Prostate gland (tissue), 2 donors: ENCODE results near the gene ATP6V1E1. TPM values are rescaled to one million over a fixed set of nuclear protein-coding genes. Genes with fewer than 3 reads are reported as not detected.

Source experiments
- DNase-seq: peaks from one replicate; pipeline ENCODE4 v3.0.0-alpha.2; 2019; ENCODE audit warnings: low spot score
- H3K27ac ChIP-seq, 2 donors: fragments of 200-600 bp; sonication (generic); 2 replicates each; pipeline ENCODE4 v1.5.1; 2017 to 2019
- H3K27me3 ChIP-seq: fragments of 200-600 bp; sonication (generic); replicated peaks from 2 replicates; pipeline ENCODE4 v1.5.1; 2019; ENCODE audit not compliant: insufficient read depth
- H3K36me3 ChIP-seq, 2 donors: fragments of 200-600 bp; sonication (generic); 1 replicate in 1 of 2; 2 replicates in 1 of 2; pipeline versions ENCODE4 v1.5.1 to v1.8.1; 2017 to 2019
- H3K4me1 ChIP-seq: fragments of 200-600 bp; sonication (generic); replicated peaks from 2 replicates; pipeline ENCODE4 v1.5.1; 2019
- H3K4me3 ChIP-seq, 2 donors: fragments of 200-600 bp; sonication (generic); 2 replicates each; pipeline ENCODE4 v1.5.1; 2017 to 2019
- H3K9me3 ChIP-seq: fragments of 200-600 bp; sonication (generic); 2 replicates; pipeline ENCODE4 v1.5.1; 2017
- POLR2A ChIP-seq: fragments of 450-650 bp; IDR thresholded peaks from one replicate; pipeline ENCODE4 v1.6.1; 2016; ENCODE audit warnings: antibody characterized with exemption, mild to moderate bottlenecking
- POLR2AphosphoS5 ChIP-seq: sonication (generic); formaldehyde crosslinking; IDR thresholded peaks from one replicate; pipeline ENCODE4 v1.6.1; 2017; ENCODE audit warnings: antibody characterized with exemption
- WGBS: methylation state at CpG from one replicate; pipeline ENCODE4 v1.1.5; 2018; 5-methylcytosine and 5-hydroxymethylcytosine counted together
- intact Hi-C: fragments of 100-400 bp; cut with DNase I; formaldehyde crosslinking; loops from one replicate; pipeline ENCODE4 v1.14.2; 2022
- total RNA-seq, 2 donors: library from RNA; depleted of rRNA; stranded (reverse); fragments of >200 nt; gene quantifications; one replicate each; pipeline ENCODE4 v1.1.0, GENCODE V29; 2016
- TF ChIP-seq, protein P1 (sequence below), 4 experiments: fragments of 200-600 bp in 2 of 4; fragments of 450-650 bp in 2 of 4; sonication (generic) in 2 of 4; IDR thresholded peaks; 1 replicate in 3 of 4; 2 replicates in 1 of 4; pipeline ENCODE4 v1.5.1; 2016 to 2019; ENCODE audit warnings: antibody characterized with exemption in 4 of 4, mild to moderate bottlenecking in 2 of 4, moderate library complexity in 2 of 4

Gene ATP6V1E1
- total RNA-seq, 2 donors from 2014 or later: 101 to 150 TPM

- TF ChIP-seq POLR2AphosphoS5: no peak
- TF ChIP-seq, protein P1, sequence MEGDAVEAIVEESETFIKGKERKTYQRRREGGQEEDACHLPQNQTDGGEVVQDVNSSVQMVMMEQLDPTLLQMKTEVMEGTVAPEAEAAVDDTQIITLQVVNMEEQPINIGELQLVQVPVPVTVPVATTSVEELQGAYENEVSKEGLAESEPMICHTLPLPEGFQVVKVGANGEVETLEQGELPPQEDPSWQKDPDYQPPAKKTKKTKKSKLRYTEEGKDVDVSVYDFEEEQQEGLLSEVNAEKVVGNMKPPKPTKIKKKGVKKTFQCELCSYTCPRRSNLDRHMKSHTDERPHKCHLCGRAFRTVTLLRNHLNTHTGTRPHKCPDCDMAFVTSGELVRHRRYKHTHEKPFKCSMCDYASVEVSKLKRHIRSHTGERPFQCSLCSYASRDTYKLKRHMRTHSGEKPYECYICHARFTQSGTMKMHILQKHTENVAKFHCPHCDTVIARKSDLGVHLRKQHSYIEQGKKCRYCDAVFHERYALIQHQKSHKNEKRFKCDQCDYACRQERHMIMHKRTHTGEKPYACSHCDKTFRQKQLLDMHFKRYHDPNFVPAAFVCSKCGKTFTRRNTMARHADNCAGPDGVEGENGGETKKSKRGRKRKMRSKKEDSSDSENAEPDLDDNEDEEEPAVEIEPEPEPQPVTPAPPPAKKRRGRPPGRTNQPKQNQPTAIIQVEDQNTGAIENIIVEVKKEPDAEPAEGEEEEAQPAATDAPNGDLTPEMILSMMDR (IDR thresholded peaks at IDR 0.05): no peak
- TF ChIP-seq POLR2A: no peak
- H3K27ac ChIP-seq: no peak overlapping the region
- no peaks in the 10 kb centered on the region for H3K27me3 ChIP-seq
- DNase-seq: no peak
- 68% methylated on average over 15 of the region's 15 CpGs for WGBS
- no peaks in the 10 kb centered on the region for H3K9me3 ChIP-seq
- no peaks in the 10 kb centered on the region for H3K36me3 ChIP-seq
- intact Hi-C loops: no loop called here
- no peaks in the 10 kb centered on the region for H3K4me1 ChIP-seq
- H3K4me3 ChIP-seq: no peak overlapping the region
Measured at GRCh38 chr22:17580441-17581031, 48.0 kb downstream of the ATP6V1E1 start.

- Histone ChIP-seq H3K27me3 (no peaks in the 10 kb centered on the region), H3K4me3 (no peak overlapping the region), H3K36me3 (no peaks in the 10 kb centered on the region), H3K4me1 (no peaks in the 10 kb centered on the region), H3K27ac (no peak overlapping the region), H3K9me3 (no peaks in the 10 kb centered on the region)
- no peak for DNase-seq
- WGBS: 93% methylated on average over 14 of the region's 14 CpGs
- intact Hi-C loops: loop anchor here (10.0 kb wide), 1 partner anchor 45 kb away; the partner anchor contains the start of gene ATP6V1E1
- TF ChIP-seq POLR2AphosphoS5 (no peak), POLR2A (no peak)
- TF ChIP-seq, protein P1 (IDR thresholded peaks at IDR 0.05): no peak
Measured at GRCh38 chr22:17579535-17579981, 49.0 kb downstream of the ATP6V1E1 start.

- Histone ChIP-seq H3K27ac (no peak overlapping the region), H3K27me3 (no peaks in the 10 kb centered on the region), H3K4me1 (no peaks in the 10 kb centered on the region), H3K36me3 (no peaks in the 10 kb centered on the region), H3K4me3 (no peak overlapping the region), H3K9me3 (no peaks in the 10 kb centered on the region)
- peak; percentile 74 for DNase-seq
- WGBS: 70% methylated on average over 11 of the region's 11 CpGs
- intact Hi-C loops: loop anchor here (10.0 kb wide), 1 partner anchor 47 kb away; the partner anchor contains the start of gene ATP6V1E1
- peak; percentile 63 for TF ChIP-seq POLR2AphosphoS5
- TF ChIP-seq, protein P1 (IDR thresholded peaks at IDR 0.05): no peak
Measured at GRCh38 chr22:17578136-17578754, 50.3 kb downstream of the ATP6V1E1 start.

GRCh38 chr22:17576470-17576869, 52.1 kb downstream of the ATP6V1E1 start:
- WGBS: 69% methylated on average over 6 of the region's 6 CpGs
- intact Hi-C loops: loop anchor here (10.0 kb wide), 1 partner anchor 48 kb away; the partner anchor contains the start of gene ATP6V1E1
- Histone ChIP-seq H3K36me3 (no peaks in the 10 kb centered on the region), H3K4me3 (no peak overlapping the region), H3K9me3 (no peaks in the 10 kb centered on the region), H3K27ac (no peak overlapping the region), H3K27me3 (no peaks in the 10 kb centered on the region), H3K4me1 (no peaks in the 10 kb centered on the region)
- no peak for DNase-seq
- TF ChIP-seq POLR2AphosphoS5 (no peak), POLR2A (no peak)
- TF ChIP-seq, protein P1 (IDR thresholded peaks at IDR 0.05): no peak
